ENCODE results near the gene PRRG2. TPM values are rescaled to one million over a fixed set of nuclear protein-coding genes. Genes with fewer than 3 reads are reported as not detected.

The PRRG2 gene
- total RNA-seq, 1 donor from 2014 or later = not detected

DNA sequence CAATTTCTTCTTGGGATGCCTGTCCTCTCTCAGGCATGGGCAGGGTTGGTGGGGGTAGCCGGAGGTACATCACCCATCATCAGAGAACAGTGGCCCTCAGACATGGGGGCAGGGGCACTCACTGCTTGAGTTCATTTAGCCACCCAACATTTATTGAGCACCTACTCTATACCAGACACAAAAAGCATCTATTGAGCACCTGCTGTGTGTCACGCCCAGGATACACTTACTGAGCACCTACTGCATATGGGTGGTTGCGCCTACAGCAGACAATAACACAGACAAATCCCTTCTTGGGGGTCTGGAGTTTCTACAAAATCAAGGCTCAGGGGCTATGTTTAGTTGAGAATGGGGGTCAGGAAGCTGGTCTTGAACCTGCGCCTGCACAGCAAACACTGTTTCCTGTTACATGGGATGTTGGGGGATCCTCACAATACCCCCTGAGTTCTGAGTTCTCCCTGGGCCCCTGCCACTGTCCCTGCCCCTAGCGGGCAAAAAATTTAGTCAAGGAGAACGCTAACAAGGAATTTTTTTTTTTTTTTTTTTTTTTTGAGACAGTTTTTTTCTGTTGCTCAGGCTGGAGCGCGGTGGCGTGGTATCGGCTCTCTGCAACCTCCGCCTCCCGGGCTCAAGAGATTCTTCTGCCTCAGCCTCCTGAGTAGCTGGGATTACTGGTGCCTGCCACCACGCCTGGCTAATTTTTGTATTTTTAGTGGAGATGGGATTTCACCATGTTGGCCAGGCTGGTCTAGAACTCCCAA is 41.7 kb upstream of the PRRG2 start:
- TF ChIP-seq, protein P1, sequence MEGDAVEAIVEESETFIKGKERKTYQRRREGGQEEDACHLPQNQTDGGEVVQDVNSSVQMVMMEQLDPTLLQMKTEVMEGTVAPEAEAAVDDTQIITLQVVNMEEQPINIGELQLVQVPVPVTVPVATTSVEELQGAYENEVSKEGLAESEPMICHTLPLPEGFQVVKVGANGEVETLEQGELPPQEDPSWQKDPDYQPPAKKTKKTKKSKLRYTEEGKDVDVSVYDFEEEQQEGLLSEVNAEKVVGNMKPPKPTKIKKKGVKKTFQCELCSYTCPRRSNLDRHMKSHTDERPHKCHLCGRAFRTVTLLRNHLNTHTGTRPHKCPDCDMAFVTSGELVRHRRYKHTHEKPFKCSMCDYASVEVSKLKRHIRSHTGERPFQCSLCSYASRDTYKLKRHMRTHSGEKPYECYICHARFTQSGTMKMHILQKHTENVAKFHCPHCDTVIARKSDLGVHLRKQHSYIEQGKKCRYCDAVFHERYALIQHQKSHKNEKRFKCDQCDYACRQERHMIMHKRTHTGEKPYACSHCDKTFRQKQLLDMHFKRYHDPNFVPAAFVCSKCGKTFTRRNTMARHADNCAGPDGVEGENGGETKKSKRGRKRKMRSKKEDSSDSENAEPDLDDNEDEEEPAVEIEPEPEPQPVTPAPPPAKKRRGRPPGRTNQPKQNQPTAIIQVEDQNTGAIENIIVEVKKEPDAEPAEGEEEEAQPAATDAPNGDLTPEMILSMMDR (IDR thresholded peaks at IDR 0.05) = no peak
- intact Hi-C loops (cut with DNase I) = no loop called here
- no peaks in the 10 kb centered on the region for H3K9me3 ChIP-seq

DNA sequence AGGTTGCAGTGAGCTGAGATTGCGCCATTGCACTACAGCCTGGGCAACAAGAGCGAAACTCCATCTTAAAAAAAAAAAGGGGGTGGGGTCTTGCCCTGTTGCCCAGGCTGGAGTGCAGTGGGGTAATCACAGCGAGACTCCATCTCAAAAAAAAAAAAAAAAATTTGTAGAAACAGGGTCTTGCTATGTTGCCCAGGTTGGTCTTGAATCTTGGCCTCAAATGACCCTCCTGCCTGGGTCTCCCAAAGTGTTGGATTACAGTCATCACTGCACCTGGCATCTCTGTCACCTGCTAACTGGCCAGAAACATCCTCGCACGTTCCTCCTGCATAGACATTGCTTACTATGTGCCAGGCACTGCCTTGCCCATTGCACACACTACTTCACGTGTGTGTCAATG is 39.2 kb upstream of the PRRG2 start:
- DNase-seq (ENCODE audit: low spot score in 2 of 2) = no peak
- TF ChIP-seq, protein P1 (IDR thresholded peaks at IDR 0.05) = no peak
- no peaks in the 10 kb centered on the region for H3K27me3 ChIP-seq
- H3K9me3 ChIP-seq = no peaks in the 10 kb centered on the region
- H3K4me1 ChIP-seq = no peaks in the 10 kb centered on the region
- no peak overlapping the region for H3K27ac ChIP-seq
- intact Hi-C loops (cut with DNase I) = no loop called here
- H3K36me3 ChIP-seq = peaks cover 44 to 52% of the 10 kb centered on the region in 2 donors
- no peak overlapping the region for H3K4me3 ChIP-seq

More for the DNA sequence above, 41.7 kb upstream of the PRRG2 start:
- Histone ChIP-seq H3K27me3 (no peaks in the 10 kb centered on the region), H3K27ac (no peak overlapping the region), H3K4me1 (peaks cover 0 to 2% of the 10 kb centered on the region in 2 donors), H3K4me3 (no peak overlapping the region), H3K36me3 (peaks cover 50 to 59% of the 10 kb centered on the region in 2 donors)
- no peak for DNase-seq (ENCODE audit: low spot score in 2 of 2)

DNA sequence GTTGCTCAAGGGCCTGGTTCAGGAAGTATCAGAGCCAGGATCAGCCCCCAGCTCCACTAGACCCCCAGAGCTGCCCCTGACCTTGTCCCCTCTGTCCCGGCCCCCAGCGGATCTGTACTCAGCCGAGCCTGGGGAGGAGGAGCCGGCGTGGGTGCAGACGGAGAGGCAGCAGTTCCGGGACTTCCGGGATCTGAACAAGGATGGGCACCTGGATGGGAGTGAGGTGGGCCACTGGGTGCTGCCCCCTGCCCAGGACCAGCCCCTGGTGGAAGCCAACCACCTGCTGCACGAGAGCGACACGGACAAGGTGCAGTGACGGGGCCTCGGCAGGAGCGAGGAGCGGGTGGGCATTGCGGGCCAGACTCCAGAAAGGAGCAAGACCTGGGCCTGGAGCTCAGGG is 38.7 kb upstream of the PRRG2 start:
- Histone ChIP-seq H3K27ac (no peak overlapping the region), H3K4me1 (no peaks in the 10 kb centered on the region), H3K4me3 (no peak overlapping the region), H3K36me3 (peaks cover 38 to 47% of the 10 kb centered on the region in 2 donors), H3K27me3 (no peaks in the 10 kb centered on the region), H3K9me3 (no peaks in the 10 kb centered on the region)
- intact Hi-C loops (cut with DNase I) = no loop called here
- TF ChIP-seq, protein P1 (IDR thresholded peaks at IDR 0.05) = no peak
- DNase-seq (ENCODE audit: low spot score in 2 of 2) = no peak

DNA sequence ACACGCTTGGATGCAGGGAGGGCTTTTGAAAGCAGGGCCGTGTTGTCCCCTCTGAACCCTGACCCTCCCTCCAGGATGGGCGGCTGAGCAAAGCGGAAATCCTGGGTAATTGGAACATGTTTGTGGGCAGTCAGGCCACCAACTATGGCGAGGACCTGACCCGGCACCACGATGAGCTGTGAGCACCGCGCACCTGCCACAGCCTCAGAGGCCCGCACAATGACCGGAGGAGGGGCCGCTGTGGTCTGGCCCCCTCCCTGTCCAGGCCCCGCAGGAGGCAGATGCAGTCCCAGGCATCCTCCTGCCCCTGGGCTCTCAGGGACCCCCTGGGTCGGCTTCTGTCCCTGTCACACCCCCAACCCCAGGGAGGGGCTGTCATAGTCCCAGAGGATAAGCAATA is 38.1 kb upstream of the PRRG2 start:
- Histone ChIP-seq H3K4me3 (no peak overlapping the region), H3K9me3 (no peaks in the 10 kb centered on the region), H3K4me1 (no peaks in the 10 kb centered on the region), H3K27me3 (no peaks in the 10 kb centered on the region), H3K27ac (no peak overlapping the region), H3K36me3 (peaks cover 32 to 42% of the 10 kb centered on the region in 2 donors)
- TF ChIP-seq, protein P1 (IDR thresholded peaks at IDR 0.05) = no peak
- no peak for DNase-seq (ENCODE audit: low spot score in 2 of 2)
- intact Hi-C loops (cut with DNase I) = no loop called here

DNA sequence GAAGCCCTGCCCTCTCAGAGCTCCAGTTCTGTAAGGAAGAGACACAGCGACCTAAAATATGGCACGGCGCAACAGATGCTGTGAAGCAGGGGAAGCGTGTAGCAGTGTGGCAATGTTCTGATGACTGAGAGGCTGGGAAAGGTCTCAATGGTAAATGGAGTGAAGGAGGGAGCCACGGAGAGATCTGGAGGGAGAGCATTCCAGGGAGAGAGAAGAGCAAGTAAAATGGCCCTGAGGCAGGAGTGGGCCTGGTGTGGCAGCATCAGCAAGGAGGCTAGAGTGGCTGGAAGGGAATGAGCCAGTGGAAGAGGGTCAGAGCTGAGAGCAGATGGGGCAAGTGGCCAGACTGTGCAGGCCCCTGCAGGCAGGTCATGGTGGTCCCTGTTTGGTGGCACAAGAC is 37.0 kb upstream of the PRRG2 start:
- peaks cover 21 to 32% of the 10 kb centered on the region in 2 donors for H3K36me3 ChIP-seq
- no peak overlapping the region for H3K27ac ChIP-seq
- no peak for DNase-seq (ENCODE audit: low spot score in 2 of 2)
- TF ChIP-seq, protein P1 (IDR thresholded peaks at IDR 0.05) = no peak
- intact Hi-C loops (cut with DNase I) = no loop called here
- no peaks in the 10 kb centered on the region for H3K27me3 ChIP-seq
- H3K4me1 ChIP-seq = no peaks in the 10 kb centered on the region
- H3K9me3 ChIP-seq = no peaks in the 10 kb centered on the region
- no peak overlapping the region for H3K4me3 ChIP-seq
